ENCODE data around the gene DENND4A. TPM values are rescaled to one million over a fixed set of nuclear protein-coding genes. Genes with fewer than 3 reads are reported as not detected.

DENND4A gene
- total and polyA plus RNA-seq, 4 donors: 25.0 to 69.6 (median 38.7) TPM

DNA sequence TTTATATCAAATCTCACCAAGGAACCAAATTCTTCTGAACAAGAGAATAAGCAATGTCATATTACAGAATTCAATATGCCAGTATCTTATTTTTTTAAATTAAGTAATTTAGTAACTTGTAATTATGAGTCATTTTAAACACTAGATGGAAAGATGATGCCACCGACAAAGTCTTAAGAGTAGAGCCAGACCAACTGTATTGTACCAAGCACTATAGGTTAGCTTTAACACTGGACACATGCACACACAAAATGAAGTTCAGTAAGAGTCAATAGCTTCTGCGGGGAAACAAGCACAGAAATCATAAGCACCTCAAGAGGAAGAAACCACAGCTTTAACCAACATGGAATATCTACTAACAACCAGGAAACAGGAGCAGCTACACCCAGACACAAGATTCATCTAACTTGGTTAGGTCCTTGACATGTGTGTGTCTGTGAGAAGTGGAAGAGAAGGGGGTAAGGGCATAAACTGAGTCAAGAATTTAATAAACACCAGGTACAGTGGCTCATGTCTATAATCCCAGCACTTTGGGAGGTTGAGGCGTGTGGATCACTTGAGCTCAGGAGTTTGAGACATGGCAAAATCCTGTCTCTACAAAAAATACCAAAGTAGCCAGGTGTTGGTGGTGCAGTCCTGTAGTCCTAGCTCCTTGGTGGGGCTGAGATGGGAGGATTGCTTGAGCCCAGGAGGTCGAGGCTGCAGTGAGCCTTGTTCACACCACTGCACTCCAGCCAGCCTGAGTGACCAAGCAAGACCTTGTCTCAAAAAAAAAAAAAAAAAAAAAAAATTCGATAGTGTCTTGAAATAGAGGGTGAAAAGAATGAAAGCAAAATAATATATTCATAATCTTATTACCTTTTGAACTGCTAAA is 28.9 kb downstream of the DENND4A start:
- no peak for DNase-seq (ENCODE audit: low read depth in 4 of 6, low spot score in 6 of 6)
- Histone ChIP-seq H3K27me3 (ENCODE audit: control insufficient read depth, insufficient read depth, low read length) (no peaks in the 10 kb centered on the region), H3K4me1 (ENCODE audit: control insufficient read depth, insufficient read depth, low read length) (no peaks in the 10 kb centered on the region), H3K36me3 (ENCODE audit: control insufficient read depth, insufficient read depth, low read length) (no peaks in the 10 kb centered on the region), H3K27ac (ENCODE audit: low read depth, low read length) (no peak overlapping the region), H3K4me3 (ENCODE audit: low read depth, low read length) (no peak overlapping the region), H3K9me3 (ENCODE audit: control insufficient read depth, insufficient read depth, low read length) (no peaks in the 10 kb centered on the region)
- no CpG with 5 or more reads among the region's 5 CpGs for WGBS (ENCODE audit: insufficient coverage)

GRCh38 chr15:65762399-65762798 is 29.7 kb downstream of the DENND4A start:
- no peak overlapping the region for H3K27ac ChIP-seq (ENCODE audit: low read depth, low read length)
- no peaks in the 10 kb centered on the region for H3K36me3 ChIP-seq (ENCODE audit: control insufficient read depth, insufficient read depth, low read length)
- no peak overlapping the region for H3K4me3 ChIP-seq (ENCODE audit: low read depth, low read length)
- no peaks in the 10 kb centered on the region for H3K9me3 ChIP-seq (ENCODE audit: control insufficient read depth, insufficient read depth, low read length)
- no peak for DNase-seq (ENCODE audit: low read depth in 4 of 6, low spot score in 6 of 6)
- no CpG with 5 or more reads among the region's 3 CpGs for WGBS (ENCODE audit: insufficient coverage)
- H3K4me1 ChIP-seq (ENCODE audit: control insufficient read depth, insufficient read depth, low read length): no peaks in the 10 kb centered on the region
- no peaks in the 10 kb centered on the region for H3K27me3 ChIP-seq (ENCODE audit: control insufficient read depth, insufficient read depth, low read length)

- no CpG with 5 or more reads among the region's 2 CpGs for WGBS (ENCODE audit: insufficient coverage)
Observed at GRCh38 chr15:65761210-65761926, 30.7 kb downstream of the DENND4A start.

GRCh38 chr15:65759441-65759840 is 32.7 kb downstream of the DENND4A start:
- no peak overlapping the region for H3K27ac ChIP-seq (ENCODE audit: low read depth, low read length)
- no peaks in the 10 kb centered on the region for H3K9me3 ChIP-seq (ENCODE audit: control insufficient read depth, insufficient read depth, low read length)
- no peaks in the 10 kb centered on the region for H3K4me1 ChIP-seq (ENCODE audit: control insufficient read depth, insufficient read depth, low read length)
- H3K27me3 ChIP-seq (ENCODE audit: control insufficient read depth, insufficient read depth, low read length): no peaks in the 10 kb centered on the region
- no peak for DNase-seq (ENCODE audit: low read depth in 4 of 6, low spot score in 6 of 6)
- WGBS (ENCODE audit: insufficient coverage): no CpG with 5 or more reads among the region's 5 CpGs
- peaks cover 4% of the 10 kb centered on the region for H3K36me3 ChIP-seq (ENCODE audit: control insufficient read depth, insufficient read depth, low read length)
- no peak overlapping the region for H3K4me3 ChIP-seq (ENCODE audit: low read depth, low read length)

More at GRCh38 chr15:65761210-65761926, 30.7 kb downstream of the DENND4A start:
- no peaks in the 10 kb centered on the region for H3K36me3 ChIP-seq (ENCODE audit: control insufficient read depth, insufficient read depth, low read length)
- no peak for DNase-seq (ENCODE audit: low read depth in 4 of 6, low spot score in 6 of 6)
- H3K4me3 ChIP-seq (ENCODE audit: low read depth, low read length): no peak overlapping the region
- no peaks in the 10 kb centered on the region for H3K9me3 ChIP-seq (ENCODE audit: control insufficient read depth, insufficient read depth, low read length)
- no peak overlapping the region for H3K27ac ChIP-seq (ENCODE audit: low read depth, low read length)
- no peaks in the 10 kb centered on the region for H3K27me3 ChIP-seq (ENCODE audit: control insufficient read depth, insufficient read depth, low read length)
- no peaks in the 10 kb centered on the region for H3K4me1 ChIP-seq (ENCODE audit: control insufficient read depth, insufficient read depth, low read length)

DNA sequence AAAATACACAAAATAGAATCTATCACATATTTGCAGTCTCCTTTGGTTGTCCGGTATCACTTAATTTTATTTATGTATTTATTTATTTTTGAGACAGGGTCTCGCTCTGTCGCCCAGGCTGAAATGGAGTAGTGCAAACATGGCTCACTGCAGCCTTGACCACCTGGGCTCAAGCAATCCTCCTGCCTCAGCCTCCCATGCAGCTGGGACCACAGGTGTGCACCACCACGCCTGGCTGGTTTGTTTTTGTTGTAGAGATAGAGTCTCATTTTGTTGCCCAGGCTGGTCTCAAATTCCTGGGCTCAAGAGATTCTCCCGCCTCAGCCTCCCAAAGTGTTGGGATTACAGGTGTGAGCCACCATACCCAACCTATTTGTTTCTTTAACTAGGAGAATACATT is 33.9 kb downstream of the DENND4A start:
- Histone ChIP-seq H3K4me3 (ENCODE audit: low read depth, low read length) (no peak overlapping the region), H3K9me3 (ENCODE audit: control insufficient read depth, insufficient read depth, low read length) (no peaks in the 10 kb centered on the region), H3K4me1 (ENCODE audit: control insufficient read depth, insufficient read depth, low read length) (no peaks in the 10 kb centered on the region), H3K27ac (ENCODE audit: low read depth, low read length) (no peak overlapping the region), H3K36me3 (ENCODE audit: control insufficient read depth, insufficient read depth, low read length) (peaks cover 4% of the 10 kb centered on the region), H3K27me3 (ENCODE audit: control insufficient read depth, insufficient read depth, low read length) (no peaks in the 10 kb centered on the region)
- no CpG with 5 or more reads among the region's 5 CpGs for WGBS (ENCODE audit: insufficient coverage)
- DNase-seq (ENCODE audit: low read depth in 4 of 6, low spot score in 6 of 6): no peak

DNA sequence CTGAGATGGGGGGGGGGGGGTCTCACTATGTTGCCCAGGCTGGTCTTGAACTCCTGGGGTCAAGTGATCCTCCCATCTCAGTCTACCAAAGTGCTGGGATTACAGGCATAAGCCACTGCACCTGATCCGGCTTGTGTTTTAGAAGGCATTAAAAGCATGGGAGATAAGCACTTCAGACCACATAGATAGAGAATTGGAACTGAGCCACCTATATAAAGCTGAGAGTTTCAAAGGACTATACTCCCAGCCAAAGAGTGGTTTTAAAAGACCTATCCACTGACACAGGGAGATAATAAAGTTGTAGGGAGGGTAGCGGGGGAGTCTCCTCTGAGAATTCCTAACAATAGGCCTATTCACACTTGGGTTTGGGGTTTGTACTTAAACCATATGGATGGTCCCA is 34.8 kb downstream of the DENND4A start:
- no CpG with 5 or more reads among the region's 2 CpGs for WGBS (ENCODE audit: insufficient coverage)
- no peak for DNase-seq (ENCODE audit: low read depth in 4 of 6, low spot score in 6 of 6)
- H3K4me1 ChIP-seq (ENCODE audit: control insufficient read depth, insufficient read depth, low read length): no peaks in the 10 kb centered on the region
- no peak overlapping the region for H3K27ac ChIP-seq (ENCODE audit: low read depth, low read length)
- no peaks in the 10 kb centered on the region for H3K27me3 ChIP-seq (ENCODE audit: control insufficient read depth, insufficient read depth, low read length)
- no peaks in the 10 kb centered on the region for H3K9me3 ChIP-seq (ENCODE audit: control insufficient read depth, insufficient read depth, low read length)
- H3K4me3 ChIP-seq (ENCODE audit: low read depth, low read length): no peak overlapping the region
- H3K36me3 ChIP-seq (ENCODE audit: control insufficient read depth, insufficient read depth, low read length): peaks cover 4% of the 10 kb centered on the region

- no CpG with 5 or more reads among the region's 7 CpGs for WGBS (ENCODE audit: insufficient coverage)
- Histone ChIP-seq H3K9me3 (ENCODE audit: control insufficient read depth, insufficient read depth, low read length) (no peaks in the 10 kb centered on the region), H3K4me3 (ENCODE audit: low read depth, low read length) (no peak overlapping the region), H3K27ac (ENCODE audit: low read depth, low read length) (no peak overlapping the region), H3K27me3 (ENCODE audit: control insufficient read depth, insufficient read depth, low read length) (no peaks in the 10 kb centered on the region), H3K4me1 (ENCODE audit: control insufficient read depth, insufficient read depth, low read length) (no peaks in the 10 kb centered on the region), H3K36me3 (ENCODE audit: control insufficient read depth, insufficient read depth, low read length) (peaks cover 4% of the 10 kb centered on the region)
- DNase-seq (ENCODE audit: low read depth in 4 of 6, low spot score in 6 of 6): no peak
Observed at GRCh38 chr15:65752151-65752700, 39.9 kb downstream of the DENND4A start.

DNA sequence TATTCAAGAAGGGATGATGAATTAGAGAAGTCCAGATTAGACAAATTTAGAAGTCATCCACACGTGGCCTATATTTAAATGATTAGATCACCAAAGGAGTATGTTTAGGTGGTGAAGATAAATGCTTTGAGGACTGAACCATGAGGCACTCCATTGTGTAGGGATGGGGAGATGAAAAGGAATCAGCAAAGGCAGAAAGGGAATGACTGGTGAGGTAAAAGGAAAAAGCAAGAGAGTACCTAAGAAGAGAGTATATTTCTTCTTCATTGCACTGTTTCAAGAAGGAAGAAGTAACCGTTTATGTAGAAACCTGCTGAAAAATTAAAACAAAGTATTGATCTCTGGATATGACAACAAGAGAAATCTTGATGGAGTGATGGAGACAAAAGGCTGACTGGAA is 40.7 kb downstream of the DENND4A start:
- no peak overlapping the region for H3K4me3 ChIP-seq (ENCODE audit: low read depth, low read length)
- no peaks in the 10 kb centered on the region for H3K9me3 ChIP-seq (ENCODE audit: control insufficient read depth, insufficient read depth, low read length)
- DNase-seq (ENCODE audit: low read depth in 4 of 6, low spot score in 6 of 6): no peak
- no peaks in the 10 kb centered on the region for H3K4me1 ChIP-seq (ENCODE audit: control insufficient read depth, insufficient read depth, low read length)
- no peak overlapping the region for H3K27ac ChIP-seq (ENCODE audit: low read depth, low read length)
- WGBS (ENCODE audit: insufficient coverage): 100% methylated on average over 2 of the region's 2 CpGs
- H3K27me3 ChIP-seq (ENCODE audit: control insufficient read depth, insufficient read depth, low read length): no peaks in the 10 kb centered on the region
- H3K36me3 ChIP-seq (ENCODE audit: control insufficient read depth, insufficient read depth, low read length): peaks cover 4% of the 10 kb centered on the region

DNA sequence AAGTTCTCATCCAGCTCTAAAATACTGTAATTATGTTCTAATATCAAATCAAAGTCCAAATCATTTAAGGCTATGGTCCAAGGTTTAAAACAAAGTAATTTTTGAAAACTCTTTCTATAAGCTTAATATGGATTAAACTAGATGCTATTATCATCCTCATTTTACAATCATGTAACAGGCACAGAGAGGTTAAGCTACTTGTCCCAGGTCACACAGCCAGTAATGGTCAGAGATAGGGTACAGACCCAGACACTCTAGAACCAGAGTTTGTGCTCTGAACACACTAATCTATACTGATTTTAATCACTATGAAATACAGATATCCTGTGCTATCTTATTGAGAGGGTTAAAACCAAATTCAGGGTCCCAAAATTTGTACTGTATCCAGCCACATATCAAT is 44.8 kb downstream of the DENND4A start:
- Histone ChIP-seq H3K4me3 (ENCODE audit: low read depth, low read length) (no peak overlapping the region), H3K27ac (ENCODE audit: low read depth, low read length) (no peak overlapping the region)
- DNase-seq (ENCODE audit: low read depth in 4 of 6, low spot score in 6 of 6): no peak

More for the DNA sequence above, 44.8 kb downstream of the DENND4A start:
- Histone ChIP-seq H3K9me3 (ENCODE audit: control insufficient read depth, insufficient read depth, low read length) (no peaks in the 10 kb centered on the region), H3K27me3 (ENCODE audit: control insufficient read depth, insufficient read depth, low read length) (no peaks in the 10 kb centered on the region), H3K4me1 (ENCODE audit: control insufficient read depth, insufficient read depth, low read length) (no peaks in the 10 kb centered on the region), H3K36me3 (ENCODE audit: control insufficient read depth, insufficient read depth, low read length) (no peaks in the 10 kb centered on the region)

All from spinal cord (tissue), 10 donors.